ENCODE measurements around the gene USE1. TPM values are rescaled to one million over a fixed set of nuclear protein-coding genes. Genes with fewer than 3 reads are reported as not detected.
A peak's percentile ranks its signal among the peaks of the same experiment; 100 is the strongest.

Gene USE1
- total and polyA plus RNA-seq, 2 of the 4 experiments (the other 2 are of a cell fraction), result 17.2 to 24.2 TPM

- peak overlapping the region; percentile 66 for H3K23ac ChIP-seq (ENCODE audit: low read depth, low read length)
- H4K5ac ChIP-seq (ENCODE audit: low read depth, low read length), result peak overlapping the region; percentile 6
- DNase-seq (peak; percentile 23), ATAC-seq (ENCODE audit: low read depth) (peak; percentile 1)
- peak overlapping the region; percentile 98; the same call in 1 of the 2 replicates for H2AK5ac ChIP-seq (ENCODE audit: low read depth, low read length)
- peak overlapping the region; percentile 72 for H3K56ac ChIP-seq (ENCODE audit: extremely low read depth, insufficient read depth, low read length)
- peak overlapping the region; percentile 22; the same call in 1 of the 2 replicates for H3K9ac ChIP-seq (ENCODE audit: low read depth, low read length)
- ChIA-PET POLR2A (ENCODE audit: unreplicated experiment) (no interaction called here), CTCF (no interaction called here)
- H3K27ac ChIP-seq (ENCODE audit: insufficient read depth, low read length), result peak overlapping the region; percentile 97
- in situ Hi-C loops (cut with MboI; ENCODE audit: low sequenced_read_pairs) (no loop called here), dilution Hi-C loops (cut with HindIII; ENCODE audit: low sequenced_read_pairs, unreplicated experiment) (no loop called here), intact Hi-C loops (cut with micrococcal nuclease) (no loop called here)
- H4K20me1 ChIP-seq (ENCODE audit: insufficient read depth, low read length), result peaks cover 19% of the 10 kb centered on the region
- BruUV-seq (replicated peaks), result no TSS peak
- H3K4me1 ChIP-seq (ENCODE audit: control insufficient read depth, insufficient read depth, low read length), result peaks cover 10% of the 10 kb centered on the region
- H3K9me3 ChIP-seq (ENCODE audit: control insufficient read depth, insufficient read depth, low read length), result no peaks in the 10 kb centered on the region
- peak overlapping the region; percentile 82 for H4K91ac ChIP-seq (ENCODE audit: insufficient read depth, low read depth, low read length)
- H2BK15ac ChIP-seq (ENCODE audit: low read depth, low read length), result 0 out of 3 replicates have a peak overlapping the region, but pooled peaks have one; percentile 32
- peak overlapping the region; percentile 63; the same call in 1 of the 2 replicates for H2BK20ac ChIP-seq (ENCODE audit: low read depth, low read length)
- H3K36me3 ChIP-seq (ENCODE audit: control insufficient read depth, insufficient read depth, low read length), result no peaks in the 10 kb centered on the region
- H3K27me3 ChIP-seq (ENCODE audit: control insufficient read depth, insufficient read depth, low read length), result no peaks in the 10 kb centered on the region
- H3K4me2 ChIP-seq (ENCODE audit: low read depth, low read length), result peak overlapping the region; percentile 93
- H3K79me1 ChIP-seq (ENCODE audit: low read depth in 1 of 2, low read length in 2 of 2), result peaks cover 5 to 32% of the 10 kb centered on the region in 2 experiments
- H3K4ac ChIP-seq (ENCODE audit: low read depth, low read length), result peak overlapping the region; percentile 95
- 13% methylated on average over 6 of the region's 21 CpGs; no CpG with 5 or more reads in 1 of the 2 experiments for WGBS, 2 experiments (ENCODE audit: extremely low coverage in 2 of 2, insufficient read length in 1 of 2)
- 0 out of 2 replicates have a peak, but pooled peaks cover 5% of the 10 kb centered on the region for H3K9me1 ChIP-seq (ENCODE audit: insufficient read depth, low read length)
- no peak overlapping the region for H3K4me3 ChIP-seq (ENCODE audit: insufficient read depth, low read depth, low read length)
- peak overlapping the region; percentile 93 for H2BK5ac ChIP-seq (ENCODE audit: low read depth, low read length, poor library complexity, severe bottlenecking)
- peak overlapping the region; percentile 0; the same call in 1 of the 2 replicates for H3K18ac ChIP-seq (ENCODE audit: low read depth, low read length)
- H4K8ac ChIP-seq (ENCODE audit: low read depth in 2 of 2, low read length in 2 of 2), result peak overlapping the region; percentile 91 to 94; a peak in 2 of 4 replicates
- TF ChIP-seq FOS (IDR thresholded peaks at IDR 0.05; ENCODE audit: low read depth, low read length) (no peak), RCOR1 (IDR thresholded peaks at IDR 0.05; ENCODE audit: insufficient replicate concordance, low read length) (peak; percentile 72)
- 0 out of 2 replicates have a peak overlapping the region, but pooled peaks have one; percentile 35 for H3K14ac ChIP-seq (replicated peaks; ENCODE audit: low read depth, low read length)
- H2AK9ac ChIP-seq (replicated peaks; ENCODE audit: low read depth, low read length, poor library complexity), result peak overlapping the region; percentile 99
- peak overlapping the region; percentile 90 for H2BK120ac ChIP-seq (ENCODE audit: low read depth, low read length)
- H2AFZ ChIP-seq (replicated peaks; ENCODE audit: low read length, poor library complexity), result peak overlapping the region; percentile 100
These were observed 31.7 kb downstream of the USE1 start for GRCh38 chr19:17246681-17247425.

All from IMR-90 (cell line).